ENCODE results near the gene SERPINA5.

The SERPINA5 gene

DNA sequence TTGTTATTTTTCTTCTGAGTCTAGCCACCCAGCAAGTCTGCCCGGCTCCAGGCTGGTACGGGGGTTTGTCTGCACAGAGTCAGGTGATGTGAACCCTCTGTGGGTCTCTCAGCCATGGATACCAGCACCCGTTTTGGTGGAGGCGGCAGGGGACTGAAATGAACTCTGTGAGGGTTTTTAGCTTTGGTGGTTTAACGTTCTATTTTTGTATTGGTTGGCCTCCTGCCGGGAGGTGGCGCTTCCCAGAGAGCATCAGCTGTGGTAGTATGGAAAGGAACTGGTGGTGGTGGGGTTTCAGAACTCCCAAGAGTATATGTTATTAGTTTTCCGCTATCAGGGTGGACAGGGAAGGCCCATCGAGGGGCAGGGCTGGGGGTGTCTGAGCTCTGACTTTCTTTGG, 25.2 kb upstream of the SERPINA5 start:
- no peak for DNase-seq

DNA sequence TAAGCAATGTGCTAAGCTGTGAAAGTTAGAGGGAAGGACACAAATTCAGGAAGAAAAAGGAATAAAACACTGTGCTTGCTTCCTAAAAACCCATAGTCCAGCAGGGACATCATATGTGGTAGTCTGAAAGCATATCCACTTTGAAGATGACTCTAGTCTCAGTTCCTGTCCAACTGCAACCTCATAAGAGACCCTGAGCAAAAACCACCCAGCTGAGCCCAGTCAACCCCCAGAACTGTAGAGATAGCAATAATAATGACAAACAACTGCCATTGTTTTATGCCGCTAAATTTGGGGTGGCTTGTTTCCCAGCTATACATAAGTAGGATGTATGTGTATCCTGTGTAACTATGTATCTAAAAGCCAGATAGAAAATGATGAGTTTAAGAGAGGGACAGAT, 23.9 kb upstream of the SERPINA5 start:
- DNase-seq, result no peak

DNA sequence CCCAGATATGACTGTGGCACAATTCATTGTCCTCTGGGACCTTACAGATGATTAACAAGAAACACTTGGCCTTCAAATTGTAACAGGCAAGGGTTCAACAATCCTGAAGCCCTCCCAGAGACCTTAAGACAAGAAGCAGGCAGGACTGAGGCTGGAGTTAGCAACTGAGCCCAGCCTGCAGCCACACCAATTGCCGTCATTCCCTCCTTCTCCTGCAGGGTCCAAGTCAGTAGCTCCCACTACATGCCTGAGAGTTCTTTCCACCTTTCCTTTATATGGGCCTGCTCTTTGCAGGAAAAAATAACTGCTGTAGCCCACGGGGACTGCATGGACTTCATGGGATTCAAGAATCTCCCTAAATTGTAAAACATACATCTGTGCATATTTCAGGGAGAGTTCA, 22.4 kb upstream of the SERPINA5 start:
- DNase-seq, result no peak

DNA sequence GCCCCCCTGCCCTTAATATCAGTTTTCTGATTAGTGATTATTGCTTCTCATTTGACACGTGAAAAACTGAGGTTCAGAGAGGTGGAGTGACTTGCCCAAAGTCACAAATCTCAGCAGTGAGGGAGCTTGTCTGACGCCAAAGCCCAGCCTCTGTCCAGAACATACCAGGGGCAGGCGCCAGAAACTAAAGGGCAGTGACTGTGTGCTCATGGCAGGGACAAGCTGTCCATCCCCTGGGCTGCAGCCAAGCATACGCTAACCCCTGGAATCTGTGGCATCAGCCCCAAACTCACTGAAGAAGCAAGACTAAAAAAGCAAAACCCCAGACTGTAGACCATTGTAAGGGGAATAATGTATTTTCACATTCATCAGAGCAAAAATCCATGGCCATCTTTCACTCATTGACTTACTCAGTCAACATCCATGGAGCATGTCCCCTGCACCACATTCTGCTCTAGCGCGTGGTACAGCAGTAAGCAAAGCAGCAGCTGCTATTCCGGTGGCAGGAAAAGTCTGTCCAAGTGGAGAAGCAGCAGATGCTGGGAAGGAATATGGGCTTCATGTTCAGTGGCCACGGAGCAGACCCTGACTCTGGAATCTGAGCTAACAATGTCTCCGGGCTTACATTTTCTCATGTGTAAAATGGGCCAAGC, 21.5 kb upstream of the SERPINA5 start:
- DNase-seq, result no peak

DNA sequence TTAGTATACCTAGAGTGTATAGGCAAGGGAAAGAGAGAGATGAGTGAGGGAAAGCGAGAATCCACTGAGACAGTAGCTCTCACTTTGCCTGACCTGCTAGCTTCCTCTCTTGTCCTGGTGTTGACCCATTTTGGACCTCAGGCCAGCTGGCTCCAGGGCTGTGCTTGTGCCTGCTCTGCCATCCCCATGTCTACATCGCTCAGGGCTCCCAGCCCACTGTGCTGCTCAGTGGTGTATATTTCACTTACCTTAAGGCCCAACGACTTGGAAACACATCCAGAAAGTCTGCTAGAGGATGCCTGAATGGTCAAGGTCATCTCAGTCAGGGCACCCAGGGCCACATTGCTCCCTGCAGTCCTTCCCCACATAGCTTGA, 20.9 kb upstream of the SERPINA5 start:
- DNase-seq, result no peak

DNA sequence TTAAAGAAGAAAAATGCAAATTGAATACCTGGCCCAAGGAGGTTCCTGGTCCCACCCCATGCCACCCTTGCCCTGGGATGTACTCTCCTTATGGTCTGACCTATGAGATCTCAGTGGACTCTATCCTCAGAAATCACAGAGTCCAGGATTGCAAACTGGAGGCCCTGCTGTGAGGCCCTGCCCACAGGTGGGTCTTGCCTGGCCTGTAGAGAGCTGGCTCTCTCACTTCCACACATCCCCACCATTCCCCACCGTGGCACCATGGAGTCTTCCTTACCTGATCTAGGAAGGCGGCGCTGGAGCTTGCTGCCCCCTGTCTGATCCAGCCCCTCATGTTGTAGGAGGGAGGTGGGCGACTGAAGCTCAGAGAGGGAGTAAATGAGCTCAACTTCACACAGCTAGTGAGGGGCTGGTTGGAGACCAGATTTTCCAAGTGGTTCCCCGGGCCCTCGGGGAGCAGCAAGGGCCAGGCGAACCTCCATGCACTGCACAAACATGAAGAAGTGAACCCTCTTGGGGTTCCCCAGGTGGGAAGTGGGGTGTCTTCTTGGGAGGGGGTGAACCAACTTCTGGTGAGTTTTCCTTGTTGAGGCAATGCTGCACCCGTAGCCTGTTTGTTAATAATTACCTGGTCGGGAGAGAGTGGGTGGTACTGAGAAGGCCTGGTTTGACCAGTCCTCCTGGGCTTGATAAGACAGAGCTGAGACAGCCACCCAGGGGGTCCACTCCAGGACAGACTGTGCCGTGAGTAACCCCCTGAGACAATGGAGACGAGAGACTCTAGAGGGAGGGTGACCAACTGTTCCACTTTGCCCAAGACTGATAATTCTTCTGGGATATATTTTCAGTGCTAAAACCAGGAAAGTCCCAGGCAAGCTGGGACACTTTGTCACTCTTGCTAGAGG, 20.2 kb upstream of the SERPINA5 start, which contains the start of gene SERPINA4:
Gene SERPINA4, plus strand, starts transcription at position 692 of the 905 bp plus-strand sequence. CDS start 2,041 bp downstream, outside the sequence.
- DNase-seq, result no peak

DNA sequence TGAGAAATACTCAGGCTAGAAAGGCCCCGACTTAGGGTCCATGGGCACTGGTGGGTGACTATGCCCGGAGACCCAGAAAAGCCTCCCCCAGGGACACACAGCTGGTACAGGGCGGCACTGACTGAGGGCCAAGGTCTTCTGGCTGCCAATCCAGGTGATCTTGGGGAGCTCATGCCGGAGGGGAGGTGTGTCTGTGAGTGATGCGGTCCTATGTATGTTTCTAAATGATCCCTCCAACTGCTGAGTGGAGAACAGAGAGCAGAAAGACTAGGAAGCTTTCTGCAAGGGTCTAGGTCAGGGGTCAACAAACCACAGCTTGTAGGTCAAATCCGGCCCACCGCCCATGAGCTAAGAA, 19.6 kb upstream of the SERPINA5 start:
- no peak for DNase-seq

DNA sequence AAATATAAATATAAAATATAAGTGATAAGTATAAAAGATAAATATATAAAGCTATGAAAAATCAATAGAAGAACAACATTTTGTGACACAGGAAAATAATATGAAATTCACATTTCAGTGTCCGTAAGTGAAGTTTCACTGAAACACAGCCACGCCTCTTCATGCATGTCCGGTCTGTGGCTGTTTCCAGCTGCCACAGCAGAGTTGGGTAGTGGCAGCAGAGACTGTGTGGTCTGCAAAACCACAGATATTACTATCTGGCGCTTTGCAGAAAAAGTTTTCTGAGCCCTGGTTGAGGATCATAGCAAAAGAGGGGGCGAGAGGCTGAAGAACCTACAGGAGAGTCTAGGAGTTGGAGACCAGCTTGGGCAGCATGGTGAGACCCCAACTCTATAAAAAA, 19.2 kb upstream of the SERPINA5 start:
- DNase-seq, result no peak

DNA sequence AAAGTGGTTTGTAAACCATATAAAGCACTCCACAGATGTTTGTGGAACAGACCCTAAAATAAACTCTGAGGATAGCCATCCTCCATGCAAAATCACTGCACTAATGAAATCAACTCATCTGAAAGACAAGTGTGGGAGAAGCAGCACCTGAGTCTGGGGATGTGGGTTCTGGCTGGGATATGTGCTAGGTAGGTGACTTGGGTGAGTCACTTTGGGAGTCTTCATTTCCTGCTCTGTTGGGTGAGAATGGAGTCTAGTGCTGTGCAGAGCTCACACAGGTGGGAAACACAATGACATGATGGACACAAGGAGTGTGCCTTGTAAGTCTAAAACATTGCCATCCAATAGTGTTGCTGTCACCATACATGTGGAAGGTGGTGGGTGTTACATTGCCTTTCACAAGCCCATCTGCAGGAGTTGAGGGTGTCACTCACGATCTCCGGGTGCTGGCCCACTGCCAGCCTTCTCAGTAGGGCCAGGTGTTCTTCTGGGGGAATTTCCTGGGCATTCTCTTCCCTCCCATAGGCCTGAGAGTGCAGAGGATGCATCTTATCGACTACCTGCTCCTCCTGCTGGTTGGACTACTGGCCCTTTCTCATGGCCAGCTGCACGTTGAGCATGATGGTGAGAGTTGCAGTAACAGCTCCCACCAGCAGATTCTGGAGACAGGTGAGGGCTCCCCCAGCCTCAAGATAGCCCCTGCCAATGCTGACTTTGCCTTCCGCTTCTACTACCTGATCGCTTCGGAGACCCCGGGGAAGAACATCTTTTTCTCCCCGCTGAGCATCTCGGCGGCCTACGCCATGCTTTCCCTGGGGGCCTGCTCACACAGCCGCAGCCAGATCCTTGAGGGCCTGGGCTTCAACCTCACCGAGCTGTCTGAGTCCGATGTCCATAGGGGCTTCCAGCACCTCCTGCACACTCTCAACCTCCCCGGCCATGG, 18.0 kb upstream of the SERPINA5 start:
- no peak for DNase-seq

DNA sequence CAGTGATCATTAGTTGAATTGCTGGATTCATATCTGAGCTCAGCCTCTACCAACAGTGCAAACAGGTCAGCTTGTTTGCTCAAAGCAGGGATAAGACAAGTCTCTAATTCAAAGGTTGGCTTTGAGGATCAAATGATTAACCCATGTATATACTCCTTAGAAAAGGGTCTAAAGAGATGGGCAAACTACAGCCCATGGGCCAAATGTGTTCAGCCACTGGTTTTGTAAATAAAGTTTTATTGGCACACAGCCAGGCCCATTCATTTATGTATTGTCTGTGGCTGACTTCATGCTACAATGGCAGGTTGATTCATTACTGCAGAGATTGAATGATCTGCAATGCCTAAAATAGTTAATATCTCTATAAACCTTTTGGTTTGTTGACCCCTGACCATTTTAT, 16.8 kb upstream of the SERPINA5 start:
- DNase-seq, result no peak

DNA sequence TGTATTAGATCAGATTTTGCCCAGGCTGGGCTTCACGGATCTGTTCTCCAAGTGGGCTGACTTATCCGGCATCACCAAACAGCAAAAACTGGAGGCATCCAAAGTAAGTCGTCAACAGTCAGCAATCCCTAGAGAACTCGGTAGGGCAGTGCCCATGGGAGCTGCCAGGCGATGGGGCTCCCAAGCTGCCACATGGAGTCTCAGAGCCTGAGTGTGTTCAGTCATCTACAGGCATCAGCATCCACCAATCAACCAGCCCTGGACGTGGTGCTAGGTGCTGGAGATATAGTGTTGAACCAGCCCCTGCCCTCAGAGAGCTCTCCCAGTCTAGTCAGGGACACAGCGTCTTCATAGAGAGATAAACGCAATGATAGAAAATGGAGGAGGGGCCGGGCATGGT, 13.0 kb upstream of the SERPINA5 start:
- DNase-seq, result no peak

DNA sequence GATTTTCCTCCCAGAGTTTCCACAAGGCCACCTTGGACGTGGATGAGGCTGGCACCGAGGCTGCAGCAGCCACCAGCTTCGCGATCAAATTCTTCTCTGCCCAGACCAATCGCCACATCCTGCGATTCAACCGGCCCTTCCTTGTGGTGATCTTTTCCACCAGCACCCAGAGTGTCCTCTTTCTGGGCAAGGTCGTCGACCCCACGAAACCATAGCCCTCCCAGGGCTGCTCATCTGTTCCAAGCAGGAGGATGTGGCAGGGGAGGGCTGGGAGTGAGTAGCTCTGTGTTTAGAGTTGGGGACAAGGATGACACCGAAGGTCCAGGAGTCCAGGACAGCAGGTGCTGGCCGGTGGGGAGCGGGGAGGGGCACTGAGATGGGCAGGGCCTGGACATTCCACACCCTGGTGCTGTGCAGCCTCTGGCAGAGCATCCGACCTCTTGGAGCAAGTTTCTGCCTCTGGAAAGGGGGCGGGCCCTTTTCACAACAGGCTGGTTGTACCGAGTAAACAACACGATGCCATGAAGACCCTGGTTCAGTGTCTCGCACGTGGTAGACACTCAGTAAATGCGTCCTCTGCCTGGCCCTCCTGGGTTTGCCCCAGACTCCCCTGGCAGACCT, 11.7 kb upstream of the SERPINA5 start:
- DNase-seq, result no peak

DNA sequence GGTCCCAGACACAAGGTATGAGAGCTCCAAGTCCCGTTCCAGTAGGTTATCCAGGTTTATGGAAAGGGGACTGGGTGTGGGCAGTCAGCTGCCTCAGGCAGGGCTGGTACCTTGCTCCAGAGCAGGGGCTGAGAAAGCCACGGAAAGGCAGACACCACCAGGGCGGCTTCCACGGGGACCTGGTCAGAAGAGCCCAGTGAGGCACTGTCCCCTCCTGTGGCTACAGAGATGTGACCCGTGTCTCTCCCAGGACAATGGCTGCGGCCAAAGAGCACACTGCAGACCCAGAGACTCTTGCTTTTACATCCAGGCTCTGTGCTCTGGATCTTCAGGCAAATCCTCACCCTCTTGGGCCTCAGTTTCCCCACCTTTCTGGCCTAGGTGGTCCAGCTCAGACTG, 11.2 kb upstream of the SERPINA5 start:
- no peak for DNase-seq

DNA sequence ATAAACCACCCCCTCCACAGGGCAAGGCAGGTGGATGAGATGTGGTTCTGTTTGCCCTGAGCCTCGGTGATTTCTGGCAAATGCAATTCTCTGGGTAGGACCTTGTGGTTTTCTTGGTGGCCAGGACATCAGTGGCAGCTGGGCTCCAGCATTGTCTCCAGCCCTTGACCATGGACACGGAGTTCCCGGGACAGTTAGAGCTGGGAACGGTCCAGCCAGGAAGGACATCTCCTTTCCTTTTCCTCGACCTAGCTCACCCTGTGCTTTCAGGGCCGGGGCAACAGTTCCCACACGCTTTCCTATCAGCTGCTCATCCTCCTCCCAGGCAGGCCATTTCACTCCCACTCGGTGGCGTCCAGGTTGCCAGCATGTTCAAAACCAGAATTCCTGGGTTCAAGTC, 10.8 kb upstream of the SERPINA5 start:
- DNase-seq, result no peak

DNA sequence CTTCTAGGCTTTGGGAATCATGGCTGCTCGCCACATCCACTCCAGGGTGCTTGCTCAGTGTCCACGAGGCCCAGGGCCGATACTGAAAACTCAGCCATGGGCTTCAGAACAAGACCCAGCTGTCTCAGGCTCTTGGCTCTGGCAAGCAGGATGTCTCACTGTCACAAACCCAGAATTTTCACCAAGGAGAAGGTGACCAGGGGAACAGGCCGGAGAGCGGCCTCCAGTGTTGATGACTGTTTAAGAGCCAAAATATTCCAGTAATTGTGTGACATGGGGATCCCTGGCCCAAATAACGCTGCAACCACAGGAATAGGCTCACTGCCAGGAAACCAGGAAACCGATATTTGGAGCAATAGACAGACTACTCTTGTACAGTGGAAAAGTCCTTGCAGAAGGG, 9.8 kb upstream of the SERPINA5 start:
- no peak for DNase-seq

DNA sequence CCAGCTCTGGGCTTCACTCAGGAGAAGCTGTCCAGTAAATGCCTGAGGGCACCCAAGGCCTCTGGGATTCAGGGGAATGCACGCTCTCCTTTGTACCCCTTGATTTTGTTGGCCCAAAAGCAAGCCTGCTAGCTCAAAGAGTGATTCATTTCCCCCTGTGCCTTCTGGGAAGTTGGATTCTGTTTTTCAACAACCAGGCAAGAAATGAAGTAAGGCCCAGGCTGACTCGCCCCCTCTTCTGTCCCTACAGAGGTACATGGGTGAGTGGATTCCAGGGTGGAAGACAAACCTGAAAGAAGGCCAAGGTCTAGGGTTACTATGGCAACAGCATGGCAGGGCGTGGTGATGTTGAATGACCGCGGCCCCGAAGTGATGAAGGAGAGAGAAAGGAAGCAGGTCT, 9.3 kb upstream of the SERPINA5 start:
- no peak for DNase-seq

DNA sequence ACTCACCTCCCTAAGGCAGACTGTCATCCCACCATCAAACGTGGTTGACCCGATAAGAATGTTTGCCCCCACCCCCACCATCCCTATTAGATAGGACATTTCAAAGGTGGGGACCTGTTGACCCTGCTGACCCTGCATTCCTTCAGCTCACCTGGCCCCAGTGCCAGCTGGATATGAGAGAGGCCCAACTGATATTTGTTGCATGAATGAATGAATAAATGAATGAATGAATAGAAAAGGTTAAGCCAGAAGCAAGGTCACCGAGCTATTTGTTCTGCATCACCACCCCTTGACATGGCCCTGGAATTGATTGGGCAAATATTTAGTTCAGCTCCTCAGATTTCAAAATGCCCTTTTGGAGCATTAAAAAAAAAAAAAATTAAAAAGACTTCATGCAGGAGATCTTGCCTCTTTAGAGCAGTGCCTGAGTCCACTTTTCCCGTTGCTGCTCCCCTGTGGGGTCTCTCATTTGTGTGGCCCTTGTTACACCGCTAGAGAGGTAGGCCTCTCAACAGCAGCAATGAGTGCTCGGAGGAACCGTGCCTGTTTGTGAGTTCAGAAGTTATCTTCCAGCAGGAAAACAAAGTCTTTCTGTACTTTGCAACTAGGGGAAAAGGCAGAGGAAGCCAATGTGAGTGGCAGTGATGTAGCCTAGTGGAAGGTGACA, 8.5 kb upstream of the SERPINA5 start:
- DNase-seq, result no peak

DNA sequence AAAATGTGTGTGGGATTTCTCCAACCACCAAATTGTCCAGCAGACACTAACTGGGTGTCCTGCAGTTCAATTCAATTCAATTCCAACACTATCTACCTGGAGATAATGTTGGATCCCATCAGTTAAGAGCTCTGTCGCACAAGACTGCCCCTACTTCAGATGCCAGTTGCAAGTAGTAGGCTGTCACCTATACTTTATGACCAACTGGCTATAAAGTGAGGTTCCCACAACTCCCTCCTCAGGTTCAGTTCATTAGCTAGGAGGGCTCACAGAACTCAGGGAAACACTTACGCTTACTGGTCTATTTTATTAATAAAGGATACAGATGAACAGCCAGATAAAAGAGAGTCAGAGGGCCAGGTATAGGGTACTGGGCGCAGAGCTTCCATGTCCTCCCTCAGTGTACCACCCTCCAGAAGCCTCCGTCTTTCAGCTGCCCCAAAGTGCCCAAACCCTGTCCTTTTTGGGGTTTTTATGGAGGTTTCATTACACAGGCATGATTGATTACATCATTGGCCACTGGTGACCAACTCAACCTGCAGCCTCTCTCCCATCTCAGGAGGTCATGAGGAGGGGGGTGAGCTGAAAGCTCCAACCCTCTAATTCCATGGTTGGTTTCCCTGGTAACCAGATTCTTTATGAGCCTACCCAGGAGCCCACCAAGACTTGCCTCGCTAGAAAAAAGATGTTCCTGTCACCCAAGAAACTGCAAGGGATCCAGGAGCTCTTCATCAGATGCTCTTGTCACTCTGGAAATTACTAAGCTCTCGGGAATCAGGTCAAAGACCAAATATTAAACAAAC, 7.5 kb upstream of the SERPINA5 start:
- no peak for DNase-seq

DNA sequence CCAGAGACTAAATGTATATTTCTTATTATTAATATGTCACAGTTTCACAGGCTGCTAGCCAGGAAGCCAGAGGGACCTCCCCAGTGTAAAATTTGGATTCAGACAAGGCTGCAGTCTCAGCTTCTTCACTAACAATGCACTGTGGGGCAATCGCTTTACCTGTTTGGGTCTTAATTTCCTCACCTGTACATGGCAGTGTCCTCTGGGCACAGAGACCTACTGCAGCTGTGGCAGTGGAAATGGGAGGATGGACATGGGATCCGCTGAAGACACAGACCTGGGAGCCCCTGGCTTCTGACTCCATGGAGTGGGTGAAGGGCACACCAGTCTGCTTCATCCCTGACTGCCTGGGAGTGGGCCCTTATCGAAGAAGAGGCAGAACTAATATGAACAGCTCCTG, 6.9 kb upstream of the SERPINA5 start:
- DNase-seq, result no peak

DNA sequence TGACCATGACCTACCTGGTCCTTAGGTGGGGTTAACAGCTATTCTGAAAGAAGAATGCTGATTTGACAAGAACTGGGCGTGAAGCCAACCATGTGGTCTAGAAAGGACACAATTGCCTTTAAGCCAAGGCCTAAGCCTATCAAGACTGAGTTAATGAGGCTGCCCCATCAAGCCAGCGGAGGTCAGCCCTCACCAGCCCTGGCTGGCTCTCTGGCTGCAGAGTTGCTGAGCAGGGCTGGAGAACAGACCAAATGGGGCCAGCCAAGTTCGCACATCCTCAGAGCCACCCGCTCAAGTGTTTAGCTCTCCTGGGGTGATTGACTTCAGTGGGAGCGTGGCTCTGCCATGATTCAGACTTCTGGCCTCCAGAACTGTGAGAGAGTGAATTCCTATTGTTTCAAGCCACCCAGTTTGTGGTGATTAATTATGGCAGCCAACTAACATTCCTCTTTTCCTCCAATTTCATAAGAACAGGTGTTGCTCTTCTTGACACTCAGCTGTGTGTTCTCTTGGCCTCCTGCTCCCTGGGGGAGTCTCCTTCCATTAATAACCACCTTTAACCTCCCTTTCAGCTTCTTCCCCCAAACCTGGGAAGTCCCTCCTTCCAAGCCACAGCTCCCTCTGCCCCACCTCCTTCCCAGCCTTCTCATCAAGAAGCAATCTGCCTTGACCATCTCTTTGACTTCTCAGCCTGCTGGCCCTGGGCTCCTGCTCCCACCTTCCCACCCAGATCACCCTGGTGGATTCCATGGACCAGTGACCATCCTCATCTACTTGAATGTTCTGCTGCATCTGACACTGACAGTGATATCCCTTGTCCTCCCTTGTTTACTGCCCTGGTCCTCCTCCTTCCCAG, 5.3 kb upstream of the SERPINA5 start:
- no peak for DNase-seq

All from CD4-positive, alpha-beta T cell treated with Interferon alpha-2 for 1 hour (primary cell).